ENCODE results near the gene TBKBP1.

The TBKBP1 gene

DNA sequence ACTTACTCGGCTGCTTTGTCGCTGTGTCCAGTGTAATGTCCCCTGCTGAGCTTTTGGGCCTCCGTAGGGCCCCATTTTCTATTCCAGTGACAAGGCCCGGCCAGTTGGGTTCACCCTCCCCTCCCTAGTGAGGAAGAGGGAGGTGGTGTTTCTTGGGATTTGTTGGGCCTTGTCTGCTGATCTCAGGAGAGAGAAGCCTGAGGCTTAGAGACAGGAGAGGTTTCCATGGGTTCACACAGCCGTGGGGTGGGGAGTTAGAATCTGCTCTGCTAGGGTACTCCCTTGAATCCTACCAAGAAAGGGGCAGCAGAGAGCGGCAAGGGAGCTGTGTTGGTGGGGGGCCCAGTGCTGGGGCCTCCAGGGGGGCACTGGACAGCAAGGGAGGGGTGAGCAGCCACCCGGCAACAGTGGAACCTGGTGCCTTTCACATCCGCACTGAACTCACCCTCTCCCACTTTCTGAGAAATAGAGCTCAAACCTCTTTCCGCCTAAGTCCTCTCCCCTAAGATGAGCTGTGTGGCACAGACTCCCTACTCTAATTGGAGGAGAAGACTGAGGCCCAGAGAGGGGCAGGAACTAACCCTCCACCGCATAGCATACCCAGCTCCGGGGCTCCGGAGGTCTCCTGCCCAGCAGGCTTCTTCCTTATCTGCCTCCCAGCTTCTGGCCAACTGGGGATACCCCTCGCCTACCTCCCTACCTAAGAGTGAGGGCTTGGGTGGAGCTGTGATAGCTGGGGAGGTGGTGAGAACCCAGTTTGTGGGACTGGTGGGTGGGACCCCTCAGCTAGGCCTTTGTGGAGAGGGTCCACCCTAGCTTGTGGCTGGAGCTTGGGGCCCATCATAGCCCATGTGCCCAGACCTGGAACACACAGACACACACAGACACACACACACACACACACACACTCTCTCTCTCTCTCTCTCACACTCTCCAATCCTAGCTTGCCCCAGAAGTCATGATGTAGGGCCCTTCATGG, 6.8 kb downstream of the TBKBP1 start:
- no peak overlapping the region for H3K9ac ChIP-seq (ENCODE audit: low read depth, low read length)
- peaks cover 7% of the 10 kb centered on the region; the same call in 1 of the 2 replicates for H3K4me1 ChIP-seq (ENCODE audit: insufficient read depth, low read length)
- H3K9me3 ChIP-seq (ENCODE audit: control insufficient read depth, insufficient read depth, low read length): no peaks in the 10 kb centered on the region
- no peaks in the 10 kb centered on the region for H3K36me3 ChIP-seq (ENCODE audit: insufficient read depth, low read length)

GRCh38 chr17:47701608-47702007, 7.6 kb downstream of the TBKBP1 start:
- H3K4me1 ChIP-seq (ENCODE audit: insufficient read depth, low read length): peaks cover 11% of the 10 kb centered on the region; the same call in 1 of the 2 replicates
- H3K9ac ChIP-seq (ENCODE audit: low read depth, low read length): no peak overlapping the region
- H3K9me3 ChIP-seq (ENCODE audit: control insufficient read depth, insufficient read depth, low read length): no peaks in the 10 kb centered on the region
- H3K36me3 ChIP-seq (ENCODE audit: insufficient read depth, low read length): no peaks in the 10 kb centered on the region

DNA sequence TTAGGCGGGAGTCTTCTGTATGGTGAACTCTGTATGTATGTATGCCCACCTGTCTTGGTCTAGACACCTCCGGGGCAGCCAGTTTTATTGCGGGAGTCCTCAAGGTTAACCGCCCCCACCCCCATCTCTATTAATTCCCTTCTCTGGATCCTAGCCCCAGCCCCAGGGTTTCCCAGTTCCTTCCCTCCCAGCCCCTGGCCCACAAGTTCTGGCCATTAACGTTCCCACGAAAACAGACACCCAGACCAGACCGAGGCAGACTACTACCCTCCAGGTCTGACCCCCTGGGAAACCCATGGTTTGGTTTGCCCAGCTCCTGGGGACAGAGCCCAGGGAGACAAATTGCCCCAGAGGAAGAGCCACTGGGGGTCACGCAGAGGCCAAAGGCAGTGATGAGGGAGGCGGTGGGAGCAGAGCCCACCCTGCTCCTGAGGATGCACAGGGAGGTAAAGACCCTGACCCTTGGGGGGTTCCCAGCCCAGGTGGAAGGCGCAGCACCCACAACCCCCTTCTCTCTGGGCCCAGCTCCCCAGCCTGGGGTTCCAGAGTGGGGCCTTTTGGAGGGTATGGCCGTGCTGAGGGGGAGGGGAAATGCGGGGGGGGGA, 8.5 kb downstream of the TBKBP1 start:
- Histone ChIP-seq H3K9ac (ENCODE audit: low read depth, low read length) (no peak overlapping the region), H3K36me3 (ENCODE audit: insufficient read depth, low read length) (no peaks in the 10 kb centered on the region), H3K9me3 (ENCODE audit: control insufficient read depth, insufficient read depth, low read length) (no peaks in the 10 kb centered on the region), H3K4me1 (ENCODE audit: insufficient read depth, low read length) (peaks cover 11% of the 10 kb centered on the region; the same call in 1 of the 2 replicates)

GRCh38 chr17:47703191-47703591, 9.2 kb downstream of the TBKBP1 start:
- H3K36me3 ChIP-seq (ENCODE audit: insufficient read depth, low read length): no peaks in the 10 kb centered on the region
- peaks cover 11% of the 10 kb centered on the region; the same call in 1 of the 2 replicates for H3K4me1 ChIP-seq (ENCODE audit: insufficient read depth, low read length)
- no peaks in the 10 kb centered on the region for H3K9me3 ChIP-seq (ENCODE audit: control insufficient read depth, insufficient read depth, low read length)
- no peak overlapping the region for H3K9ac ChIP-seq (ENCODE audit: low read depth, low read length)

GRCh38 chr17:47703671-47704070, 9.7 kb downstream of the TBKBP1 start:
- Histone ChIP-seq H3K9me3 (ENCODE audit: control insufficient read depth, insufficient read depth, low read length) (no peaks in the 10 kb centered on the region), H3K4me1 (ENCODE audit: insufficient read depth, low read length) (peaks cover 11% of the 10 kb centered on the region; the same call in 1 of the 2 replicates), H3K36me3 (ENCODE audit: insufficient read depth, low read length) (no peaks in the 10 kb centered on the region), H3K9ac (ENCODE audit: low read depth, low read length) (no peak overlapping the region)

- Histone ChIP-seq H3K36me3 (ENCODE audit: insufficient read depth, low read length) (no peaks in the 10 kb centered on the region), H3K9ac (ENCODE audit: low read depth, low read length) (no peak overlapping the region), H3K9me3 (ENCODE audit: control insufficient read depth, insufficient read depth, low read length) (no peaks in the 10 kb centered on the region), H3K4me1 (ENCODE audit: insufficient read depth, low read length) (peaks cover 11% of the 10 kb centered on the region; the same call in 1 of the 2 replicates)
These were observed 10.2 kb downstream of the TBKBP1 start for GRCh38 chr17:47704116-47704515.

DNA sequence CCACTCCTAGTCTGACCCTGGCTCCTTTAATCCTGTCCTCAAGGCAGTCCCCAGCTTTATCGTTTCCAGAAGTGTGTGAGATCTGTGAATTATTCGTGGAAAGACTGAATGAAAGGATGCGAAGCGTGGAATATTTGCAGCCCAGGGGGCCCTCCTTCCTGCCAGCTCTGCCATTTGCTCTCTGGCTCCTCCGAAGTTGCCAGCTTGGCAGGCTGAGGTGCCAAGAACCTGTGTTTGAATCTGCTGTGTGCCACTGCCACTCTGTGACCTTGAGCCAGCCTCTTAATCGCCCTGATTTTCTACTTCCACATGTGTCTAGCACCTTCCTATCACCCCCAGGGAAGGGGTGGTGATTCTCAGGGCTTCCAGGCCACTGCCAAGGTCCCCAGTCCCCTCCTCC, 10.8 kb downstream of the TBKBP1 start:
- Histone ChIP-seq H3K4me1 (ENCODE audit: insufficient read depth, low read length) (peaks cover 11% of the 10 kb centered on the region; the same call in 1 of the 2 replicates), H3K9me3 (ENCODE audit: control insufficient read depth, insufficient read depth, low read length) (no peaks in the 10 kb centered on the region), H3K9ac (ENCODE audit: low read depth, low read length) (no peak overlapping the region), H3K36me3 (ENCODE audit: insufficient read depth, low read length) (no peaks in the 10 kb centered on the region)

DNA sequence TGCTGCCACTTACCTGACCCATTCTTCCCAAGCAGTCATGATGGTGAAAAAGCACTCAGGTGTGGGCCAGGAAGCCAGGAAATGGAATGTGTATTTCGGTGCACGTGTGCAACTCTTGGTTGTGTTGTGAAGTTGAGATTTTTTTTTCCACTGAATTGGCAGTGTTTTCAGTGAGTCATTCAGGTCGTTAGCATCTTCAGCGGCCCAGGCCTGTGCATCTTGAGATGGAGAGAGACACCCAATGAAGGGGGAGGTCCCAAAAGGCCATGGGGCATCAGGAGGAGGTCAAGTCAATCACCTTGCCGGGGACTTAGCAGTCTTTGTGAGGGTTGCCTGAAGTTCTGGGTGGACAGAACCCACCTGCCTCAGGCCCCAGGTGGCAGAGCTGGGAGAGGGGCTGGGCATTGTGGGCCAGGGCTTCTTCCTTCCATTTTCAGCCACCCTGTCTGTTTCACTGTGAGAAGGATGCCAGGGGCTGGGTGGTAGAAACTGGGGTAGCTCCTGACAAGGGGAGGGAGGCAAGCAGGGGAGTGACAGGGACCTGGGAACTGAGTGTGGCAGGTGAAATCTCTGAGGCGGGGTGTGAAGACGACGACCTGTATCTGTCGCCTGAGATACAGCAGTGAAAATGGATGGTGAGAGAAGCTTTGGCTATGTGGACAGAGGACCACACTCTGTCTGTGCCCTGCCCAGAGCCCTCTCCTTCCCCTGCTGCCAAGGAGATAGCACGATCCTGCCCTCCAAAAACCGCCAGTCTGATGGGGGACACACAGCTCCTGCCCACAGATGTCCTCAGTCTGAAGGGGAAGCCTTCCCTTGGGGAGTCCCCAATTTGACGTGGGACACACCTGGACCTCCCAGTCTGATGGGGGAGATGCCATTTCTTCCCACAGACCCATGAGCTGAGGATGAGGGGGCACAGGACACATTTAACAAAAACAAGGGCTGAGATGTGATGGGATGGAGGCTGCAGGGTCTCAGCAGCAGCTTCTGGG, 11.9 kb downstream of the TBKBP1 start:
- no peaks in the 10 kb centered on the region for H3K36me3 ChIP-seq (ENCODE audit: insufficient read depth, low read length)
- H3K4me1 ChIP-seq (ENCODE audit: insufficient read depth, low read length): peaks cover 11% of the 10 kb centered on the region; the same call in 1 of the 2 replicates
- H3K9me3 ChIP-seq (ENCODE audit: control insufficient read depth, insufficient read depth, low read length): no peaks in the 10 kb centered on the region
- H3K9ac ChIP-seq (ENCODE audit: low read depth, low read length): no peak overlapping the region

GRCh38 chr17:47707056-47707804, 13.3 kb downstream of the TBKBP1 start:
- no peaks in the 10 kb centered on the region for H3K36me3 ChIP-seq (ENCODE audit: insufficient read depth, low read length)
- no peaks in the 10 kb centered on the region for H3K9me3 ChIP-seq (ENCODE audit: control insufficient read depth, insufficient read depth, low read length)

GRCh38 chr17:47707884-47708283, 13.9 kb downstream of the TBKBP1 start:
- H3K4me1 ChIP-seq (ENCODE audit: insufficient read depth, low read length): 0 out of 2 replicates have a peak, but pooled peaks cover 4% of the 10 kb centered on the region
- H3K9ac ChIP-seq (ENCODE audit: low read depth, low read length): peak overlapping the region; percentile 47; the same call in 1 of the 2 replicates
- no peaks in the 10 kb centered on the region for H3K36me3 ChIP-seq (ENCODE audit: insufficient read depth, low read length)
- H3K9me3 ChIP-seq (ENCODE audit: control insufficient read depth, insufficient read depth, low read length): no peaks in the 10 kb centered on the region

More at GRCh38 chr17:47707056-47707804, 13.3 kb downstream of the TBKBP1 start:
- Histone ChIP-seq H3K9ac (ENCODE audit: low read depth, low read length) (no peak overlapping the region), H3K4me1 (ENCODE audit: insufficient read depth, low read length) (0 out of 2 replicates have a peak, but pooled peaks cover 4% of the 10 kb centered on the region)

GRCh38 chr17:47708312-47708863, 14.4 kb downstream of the TBKBP1 start:
- Histone ChIP-seq H3K4me1 (ENCODE audit: insufficient read depth, low read length) (peaks cover 4% of the 10 kb centered on the region; the same call in 1 of the 2 replicates), H3K9me3 (ENCODE audit: control insufficient read depth, insufficient read depth, low read length) (no peaks in the 10 kb centered on the region), H3K9ac (ENCODE audit: low read depth, low read length) (peak overlapping the region; percentile 47; the same call in 1 of the 2 replicates), H3K36me3 (ENCODE audit: insufficient read depth, low read length) (no peaks in the 10 kb centered on the region)

GRCh38 chr17:47708864-47709541, 15.0 kb downstream of the TBKBP1 start:
- Histone ChIP-seq H3K9ac (ENCODE audit: low read depth, low read length) (peak overlapping the region; percentile 40; the same call in 1 of the 2 replicates), H3K9me3 (ENCODE audit: control insufficient read depth, insufficient read depth, low read length) (no peaks in the 10 kb centered on the region), H3K4me1 (ENCODE audit: insufficient read depth, low read length) (peaks cover 4% of the 10 kb centered on the region; the same call in 1 of the 2 replicates), H3K36me3 (ENCODE audit: insufficient read depth, low read length) (no peaks in the 10 kb centered on the region)

Measured in ES-I3 (cell line).